ENCODE results near the gene NLGN4X.

NLGN4X gene

GRCh38 chrX:5842601-5843000 lies 386.1 kb downstream of the NLGN4X start:
- DNase-seq, result no peak
